DOHH2 (cell line): ENCODE measurements around the gene GNA14.

Experiments used
- CTCF ChIP-seq: fragments of 200-600 bp; sonication (generic); IDR thresholded peaks from one replicate; pipeline ENCODE4 v1.5.1; 2014; ENCODE audit warnings: antibody characterized with exemption, mild to moderate bottlenecking, low read depth, low read length; ENCODE audit not compliant: poor library complexity, severe bottlenecking
- EZH2phosphoT487 ChIP-seq: fragments of 200-600 bp; sonication (generic); IDR thresholded peaks from 2 replicates; pipeline ENCODE4 v1.6.1; 2017; ENCODE audit warnings: borderline replicate concordance, mild to moderate bottlenecking, antibody characterized with exemption, low read length, moderate library complexity, mixed read lengths

GRCh38 chr9:77521091-77521490 lies 127.0 kb downstream of the GNA14 start:
- TF ChIP-seq CTCF (no peak), EZH2phosphoT487 (no peak)
